K562 (cell line): ENCODE measurements around the gene BEST3. TPM values are rescaled to one million over a fixed set of nuclear protein-coding genes. Genes with fewer than 3 reads are reported as not detected.

ENCODE experiments used
- ATF6 ChIP-seq: sonication (generic); formaldehyde crosslinking; IDR thresholded peaks from 2 replicates; pipeline ENCODE4 v1.4.0; 2020; ENCODE audit warnings: mild to moderate bottlenecking, missing genetic modification reagents
- CREM ChIP-seq: IDR thresholded peaks from 2 replicates; pipeline ENCODE4 v1.6.1; 2014; ENCODE audit warnings: antibody characterized with exemption, low read depth
- HSF4 ChIP-seq: fragments of 250-450 bp; sonication (Bioruptor Pico); IDR thresholded peaks from 2 replicates; pipeline ENCODE4 v2.1.2; 2022; ENCODE audit warnings: mild to moderate bottlenecking, moderate library complexity, borderline replicate concordance
- JUND ChIP-seq, 2 experiments: IDR thresholded peaks; 2 replicates in 1 of 2; 3 replicates in 1 of 2; pipeline ENCODE4 v1.6.1; 2011; ENCODE audit warnings: borderline replicate concordance in 2 of 2, low read depth in 2 of 2, low read length in 2 of 2, improper control_type of control experiment in 1 of 2, missing biosample characterization in 1 of 2, missing genetic modification characterization in 1 of 2, missing genetic modification reagents in 1 of 2
- MGA ChIP-seq: fragments of 450-650 bp; IDR thresholded peaks from 2 replicates; pipeline ENCODE4 v1.6.1; 2016; ENCODE audit warnings: mild to moderate bottlenecking, moderate library complexity
- SUPT5H ChIP-seq: fragments of 450-650 bp; IDR thresholded peaks from 2 replicates; pipeline ENCODE4 v1.6.1; 2016
- ZNF644 ChIP-seq: fragments of 200-800 bp; sonication (Bioruptor generic); IDR thresholded peaks from 2 replicates; pipeline ENCODE4 v1.6.1; 2016; ENCODE audit warnings: low read depth, missing genetic modification characterization, missing compliant biosample characterization
- polyA plus RNA-seq, 8 experiments: library from polyadenylated mRNA; depleted of rRNA in 4 of 8; stranded (reverse) in 5 of 8; unstranded in 3 of 8; fragments of >200 nt; fragmentation: Nextera tagmentation in 2 of 8; fragmentation: Illumina TruSeq in 1 of 8; extraction: Ambion mirVana in 2 of 8; extraction: Trizol in 1 of 8; gene quantifications; 2 replicates each; pipeline versions ENCODE4 v1.2.1 to v1.2.3, GENCODE V29; 2011 to 2014; ENCODE audit warnings: inconsistent platforms in 1 of 8, missing spikeins in 1 of 8
- total RNA-seq, 7 experiments: library from RNA; depleted of rRNA in 6 of 7; stranded (reverse); fragments of >200 nt in 6 of 7; fragmentation: Illumina TruSeq in 2 of 7; extraction: Trizol in 2 of 7; gene quantifications; 2 replicates each; pipeline versions ENCODE4 v1.2.1 to v1.2.3, GENCODE V29; 2011 to 2021; ENCODE audit warnings: low replicate concordance in 1 of 7

Gene BEST3
- total and polyA plus RNA-seq, 9 of the 15 experiments (the other 6 are each of a cell fraction or from before 2014, with no cell fraction given): 0.15 TPM; not detected in 8

GRCh38 chr12:69688471-69689427 is 10.4 kb downstream of the BEST3 start (continued):
- TF ChIP-seq MGA (peak; percentile 56), HSF4 (no peak), ATF6 (CRISPR knock-in tag) (no peak), ZNF644 (no peak), JUND (IDR thresholded peaks at IDR 0.05; ENCODE audit: borderline replicate concordance, low read depth, low read length) (peak; percentile 86), JUND (tag; IDR thresholded peaks at IDR 0.05; ENCODE audit: borderline replicate concordance, low read depth, low read length) (peak; percentile 76; the same call in 1 of the 3 replicates), SUPT5H (no peak), CREM (no peak)
